ENCODE results near the gene PASK.

The PASK gene

DNA sequence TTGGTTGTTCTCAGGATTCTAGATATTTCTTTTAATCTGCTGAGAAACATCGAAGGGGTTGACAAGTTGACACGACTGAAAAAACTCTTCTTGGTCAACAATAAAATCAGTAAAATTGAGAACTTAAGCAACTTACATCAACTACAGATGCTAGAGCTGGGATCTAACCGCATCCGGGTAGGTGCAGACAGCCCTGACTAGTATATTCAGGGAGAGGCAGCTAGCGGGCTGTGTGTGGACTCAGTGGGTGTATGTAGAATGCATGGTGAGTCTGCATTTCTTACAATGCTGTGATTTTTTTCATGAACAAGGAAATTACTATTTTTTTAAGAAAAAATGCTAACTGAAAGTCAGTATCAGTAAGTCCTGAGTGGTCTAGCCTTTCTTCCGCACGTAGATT lies 11.0 kb upstream of the PASK start:
- no peak for TF ChIP-seq ZNF274 (IDR thresholded peaks at IDR 0.05; ENCODE audit: low read depth, low read length)
- H3K4me3 ChIP-seq (ENCODE audit: low read length) = no peak overlapping the region

DNA sequence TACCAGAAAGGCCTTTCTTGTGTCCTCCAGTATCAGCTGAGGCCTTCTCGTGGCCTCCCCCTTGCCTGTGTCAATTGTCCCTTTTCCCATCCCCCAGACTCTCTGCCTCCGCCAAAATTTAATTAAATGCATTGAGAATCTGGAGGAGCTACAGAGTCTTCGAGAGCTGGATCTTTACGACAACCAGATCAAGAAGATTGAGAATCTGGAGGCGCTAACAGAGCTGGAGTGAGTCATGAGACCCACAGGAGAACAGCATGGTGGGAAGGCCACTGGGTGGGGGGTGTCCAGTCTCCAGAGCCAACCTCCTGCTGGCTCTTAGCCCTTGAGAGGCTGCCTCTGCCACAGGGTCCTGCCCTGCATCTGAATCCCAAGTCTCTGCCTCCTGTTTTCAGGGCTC lies 9.8 kb upstream of the PASK start:
- no peak overlapping the region for H3K4me3 ChIP-seq (ENCODE audit: low read length)
- TF ChIP-seq ZNF274 (IDR thresholded peaks at IDR 0.05; ENCODE audit: low read depth, low read length) = no peak

DNA sequence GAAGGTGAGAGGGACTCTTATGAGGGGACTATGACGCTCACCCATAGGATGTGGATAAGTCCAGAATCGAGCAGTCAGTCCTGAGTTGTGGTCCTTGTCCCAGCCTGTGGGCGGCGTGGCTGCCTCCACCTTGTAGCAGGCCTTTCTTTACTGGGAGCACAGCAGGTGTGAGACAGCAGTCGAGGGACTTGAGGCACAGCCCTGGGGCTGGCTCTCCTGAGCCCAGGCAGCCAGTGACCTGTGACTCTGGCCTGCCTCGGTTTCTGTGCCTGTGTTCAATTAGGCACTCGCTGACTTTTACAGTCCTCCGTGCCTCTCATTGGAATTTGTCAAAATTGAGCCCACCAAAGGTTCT lies 9.3 kb upstream of the PASK start:
- TF ChIP-seq ZNF274 (IDR thresholded peaks at IDR 0.05; ENCODE audit: low read depth, low read length) = no peak
- H3K4me3 ChIP-seq (ENCODE audit: low read length) = no peak overlapping the region

DNA sequence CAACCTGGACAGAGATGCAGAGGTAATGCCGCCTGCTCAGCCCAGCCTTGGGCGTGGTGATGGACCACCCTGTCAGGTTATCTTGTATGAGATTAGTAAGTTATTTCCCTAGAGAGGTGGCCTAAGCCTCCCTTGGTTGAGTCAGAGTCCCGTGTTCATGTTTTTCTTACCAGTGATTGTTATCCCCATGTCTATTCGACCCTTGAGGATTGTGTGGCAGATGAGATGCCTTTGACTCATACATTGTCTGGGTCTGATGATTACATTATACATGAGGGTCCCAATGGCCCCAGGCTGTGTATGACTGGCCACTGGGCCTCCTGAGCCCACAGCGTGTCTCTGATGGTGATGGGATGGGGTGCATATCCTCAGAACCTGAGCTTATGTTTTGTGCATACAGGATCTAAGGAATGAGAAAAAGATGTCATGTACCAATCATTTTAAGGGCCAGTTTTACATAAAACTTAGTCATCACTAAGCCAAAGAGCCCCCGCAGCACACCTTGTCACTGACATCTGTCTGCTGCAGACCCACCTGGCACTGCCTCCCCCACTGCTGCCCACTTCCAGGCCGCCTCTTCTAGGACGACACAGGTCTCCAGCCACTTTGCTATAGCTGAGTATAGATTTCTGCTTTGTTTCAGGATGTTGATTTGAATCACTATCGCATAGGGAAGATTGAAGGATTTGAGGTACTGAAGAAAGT lies 8.7 kb upstream of the PASK start:
- H3K4me3 ChIP-seq (ENCODE audit: low read length) = no peak overlapping the region
- TF ChIP-seq ZNF274 (IDR thresholded peaks at IDR 0.05; ENCODE audit: low read depth, low read length) = no peak

DNA sequence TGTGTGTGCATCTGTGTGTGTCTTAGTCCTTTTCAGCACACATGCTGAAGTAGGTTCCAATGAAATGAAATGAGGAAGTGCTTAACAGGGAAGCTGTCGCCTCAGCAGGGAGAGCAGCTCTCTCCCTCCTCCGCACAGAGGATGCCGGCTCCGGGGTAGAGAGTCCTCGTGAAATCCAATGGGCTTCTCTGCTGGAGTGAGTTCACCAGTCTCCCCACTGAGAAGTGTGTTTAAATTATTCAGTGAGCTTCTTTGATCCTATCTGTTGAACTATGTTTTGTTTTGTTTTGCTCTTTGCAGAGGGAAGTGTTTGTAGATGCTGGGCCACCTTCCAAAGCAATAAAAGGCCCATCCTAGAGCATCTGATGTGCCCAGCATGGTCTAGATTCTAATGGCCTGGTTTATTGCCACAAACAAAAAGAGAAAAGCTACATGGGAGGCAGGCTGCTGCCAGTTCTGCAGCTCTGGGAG lies 7.7 kb upstream of the PASK start:
- TF ChIP-seq ZNF274 (IDR thresholded peaks at IDR 0.05; ENCODE audit: low read depth, low read length) = no peak
- H3K4me3 ChIP-seq (ENCODE audit: low read length) = no peak overlapping the region

DNA sequence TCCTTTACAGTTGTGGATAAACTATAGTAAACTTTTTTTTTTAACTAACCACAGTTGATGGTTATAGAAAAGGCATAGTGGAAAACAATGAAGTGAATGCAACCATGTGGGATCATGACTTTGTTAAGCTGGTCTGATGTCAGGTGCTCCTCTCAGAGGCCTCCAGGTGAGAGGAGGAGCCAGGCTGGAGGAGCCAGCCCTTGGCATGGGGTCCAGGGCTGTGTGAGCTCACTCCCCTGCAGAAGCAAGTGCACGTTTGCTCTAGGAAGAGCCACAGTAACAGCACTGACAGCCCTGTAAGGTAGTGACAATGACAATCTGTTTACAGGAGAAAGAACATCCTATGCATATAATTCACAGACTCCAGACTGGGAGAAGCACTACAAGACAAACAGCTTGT lies 6.7 kb upstream of the PASK start:
- TF ChIP-seq ZNF274 (IDR thresholded peaks at IDR 0.05; ENCODE audit: low read depth, low read length) = no peak

DNA sequence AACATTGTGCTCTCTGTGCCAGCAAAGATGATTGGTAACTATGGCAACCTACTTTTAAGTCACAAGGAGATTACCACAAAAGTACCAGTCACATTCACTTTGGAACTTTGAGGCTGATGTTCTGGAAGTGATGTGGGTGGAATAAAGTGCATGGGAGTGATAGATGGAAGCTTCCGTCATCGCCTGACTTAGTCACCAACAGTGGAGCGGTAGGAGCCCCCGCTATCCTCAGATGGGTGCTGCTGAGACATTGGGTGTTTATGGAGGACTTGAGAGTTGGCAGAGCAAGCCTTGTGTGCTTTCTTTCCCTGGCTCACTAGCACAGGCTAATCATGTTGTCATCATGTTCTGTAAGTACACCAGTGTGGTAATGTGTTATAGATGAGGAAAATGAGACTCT lies 5.6 kb upstream of the PASK start:
- no peak overlapping the region for H3K4me3 ChIP-seq (ENCODE audit: low read length)
- no peak for TF ChIP-seq ZNF274 (IDR thresholded peaks at IDR 0.05; ENCODE audit: low read depth, low read length)

More for the DNA sequence above, 6.7 kb upstream of the PASK start:
- H3K4me3 ChIP-seq (ENCODE audit: low read length) = no peak overlapping the region

DNA sequence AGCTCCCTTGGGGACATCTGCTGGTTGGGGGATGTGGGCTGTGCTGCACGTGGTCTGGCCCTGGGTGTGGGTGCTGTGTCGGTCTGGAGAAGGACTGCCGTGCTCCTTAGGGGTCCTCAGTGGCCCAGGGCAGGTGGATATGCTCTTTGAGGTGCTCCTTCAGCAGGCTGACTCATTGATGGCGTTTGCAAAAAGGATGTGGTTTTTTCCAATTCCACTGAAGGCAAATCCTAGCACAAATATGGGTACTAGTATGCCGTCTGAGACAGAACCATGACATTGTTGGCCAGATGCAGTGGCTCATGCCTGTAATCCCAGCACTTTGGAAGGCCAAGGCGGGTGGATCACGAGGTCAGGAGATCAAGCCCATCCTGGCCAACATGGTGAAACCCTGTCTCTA lies 4.3 kb upstream of the PASK start:
- TF ChIP-seq ZNF274 (IDR thresholded peaks at IDR 0.05; ENCODE audit: low read depth, low read length) = no peak
- no peak overlapping the region for H3K4me3 ChIP-seq (ENCODE audit: low read length)

DNA sequence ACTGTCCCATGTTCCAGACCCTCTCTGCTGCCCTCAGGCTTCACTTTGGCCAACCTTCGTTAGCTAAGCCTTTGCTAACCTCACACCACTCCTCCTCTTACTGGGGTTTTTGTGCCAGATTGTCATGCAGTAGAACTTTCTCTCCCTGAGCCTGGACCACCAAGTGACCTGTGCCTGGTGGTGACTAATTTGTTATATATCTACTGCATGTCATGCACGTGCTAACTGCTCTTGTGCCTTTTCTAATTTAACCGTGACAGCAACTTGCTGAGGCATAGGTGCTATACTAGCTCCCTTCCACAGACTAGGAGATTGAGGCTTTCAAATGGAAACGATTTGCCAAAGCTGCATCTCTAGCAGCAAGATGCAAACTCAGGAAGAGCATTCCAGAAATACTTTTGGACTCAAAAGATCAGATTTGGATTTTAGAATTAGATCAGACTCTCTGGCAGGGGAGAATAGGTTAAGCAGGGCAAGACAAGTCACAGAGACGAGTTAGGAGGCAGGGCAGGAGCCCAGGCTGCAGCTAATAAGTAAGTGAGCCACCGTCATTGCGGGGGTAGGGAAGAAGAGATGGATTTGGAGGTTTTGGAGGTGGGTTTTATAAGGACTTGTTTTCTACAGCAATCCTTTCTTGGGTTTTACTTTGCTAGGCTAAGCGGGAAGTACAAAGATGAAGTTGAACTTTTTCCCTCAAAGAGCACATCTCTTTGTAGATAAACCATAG lies 2.8 kb upstream of the PASK start:
- H3K4me3 ChIP-seq (ENCODE audit: low read length) = no peak overlapping the region
- no peak for TF ChIP-seq ZNF274 (IDR thresholded peaks at IDR 0.05; ENCODE audit: low read depth, low read length)

DNA sequence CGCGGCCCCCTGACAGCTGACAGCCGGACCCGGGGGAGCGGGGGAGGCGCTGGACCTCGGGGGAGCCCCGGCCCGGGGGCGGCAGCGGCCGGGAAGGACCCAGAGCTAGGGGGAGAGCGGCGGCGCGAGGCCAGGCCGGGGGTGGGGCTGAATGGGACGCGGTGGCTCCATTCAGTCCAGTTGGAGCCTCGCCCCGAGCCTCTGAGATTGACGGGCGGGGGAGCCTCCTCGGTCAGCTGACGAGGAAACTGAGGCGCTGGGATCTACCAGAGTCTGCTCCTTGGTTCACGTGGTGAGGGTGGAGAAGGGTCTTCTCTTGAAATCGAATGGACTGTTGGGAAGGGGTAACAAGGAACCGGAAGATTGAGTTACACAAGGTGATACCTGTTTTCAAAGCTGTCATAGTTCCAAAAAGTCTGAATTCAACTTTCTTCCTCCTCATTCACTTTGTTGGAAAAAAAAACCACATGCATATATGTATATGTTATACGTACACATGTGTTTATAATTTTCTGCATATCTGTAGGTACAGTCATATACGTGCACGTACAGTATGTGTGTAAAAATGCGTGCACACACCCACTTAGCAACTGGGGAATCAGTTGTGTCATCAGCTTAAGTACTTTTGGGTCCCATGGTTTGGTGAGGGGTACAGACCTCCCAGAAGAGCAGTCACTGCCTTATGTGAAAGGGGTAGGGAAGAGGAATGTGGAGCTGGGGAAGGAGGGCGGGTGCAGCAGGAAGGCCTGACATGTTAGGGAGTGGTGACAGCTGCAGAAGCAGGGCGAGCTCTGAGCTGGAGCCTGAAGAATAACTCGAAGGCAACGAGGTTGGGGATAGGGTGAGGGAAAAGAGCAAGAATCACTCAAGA lies 1.6 kb upstream of the PASK start:
- H3K4me3 ChIP-seq (ENCODE audit: low read length) = peak overlapping the region; percentile 92
- no peak for TF ChIP-seq ZNF274 (IDR thresholded peaks at IDR 0.05; ENCODE audit: low read depth, low read length)

DNA sequence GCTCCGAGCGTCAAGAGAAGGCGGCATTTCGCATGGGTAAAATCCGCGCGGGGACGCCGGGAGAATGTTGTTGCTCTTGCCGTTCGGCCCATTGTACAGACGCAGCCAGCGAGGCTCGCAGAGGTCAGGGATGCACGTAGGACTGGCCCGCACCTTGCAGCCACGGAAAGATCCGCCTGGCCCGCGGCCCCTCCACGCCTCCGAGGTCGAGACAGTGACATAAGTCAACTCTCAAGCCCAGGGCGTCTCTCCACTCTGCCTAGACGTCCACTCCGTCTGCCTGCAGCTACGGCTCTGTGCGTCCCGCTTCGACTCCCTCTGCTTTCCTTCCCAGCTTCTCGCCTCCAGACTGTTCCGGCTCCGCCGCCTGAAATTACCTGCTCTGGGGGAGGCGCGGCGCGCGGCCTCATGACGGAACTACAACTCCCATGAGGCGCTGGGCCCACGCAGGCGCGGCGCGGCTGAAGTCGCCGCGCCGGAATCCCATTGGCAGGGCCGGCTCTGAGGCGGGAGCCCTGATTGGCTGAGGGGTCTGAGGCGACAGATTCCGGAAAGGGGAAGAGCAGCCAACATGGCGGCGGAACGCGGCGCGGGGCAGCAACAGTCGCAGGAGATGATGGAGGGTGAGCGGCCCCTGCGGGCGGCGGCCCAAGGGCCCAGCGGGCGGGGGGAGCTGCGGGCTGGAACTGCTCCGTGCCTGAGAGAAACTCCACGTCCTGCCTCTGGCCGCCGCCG lies 820 bp upstream of the PASK start, which contains the start of gene PPP1R7:
Gene PPP1R7, plus strand, starts transcription at position 543 of the 735 bp plus-strand sequence. Its CDS starts 29 bp downstream, at position 572.
- no peak for TF ChIP-seq ZNF274 (IDR thresholded peaks at IDR 0.05; ENCODE audit: low read depth, low read length)
- peak within 1 kb of the TSS; percentile 92 for H3K4me3 ChIP-seq (ENCODE audit: low read length)

DNA sequence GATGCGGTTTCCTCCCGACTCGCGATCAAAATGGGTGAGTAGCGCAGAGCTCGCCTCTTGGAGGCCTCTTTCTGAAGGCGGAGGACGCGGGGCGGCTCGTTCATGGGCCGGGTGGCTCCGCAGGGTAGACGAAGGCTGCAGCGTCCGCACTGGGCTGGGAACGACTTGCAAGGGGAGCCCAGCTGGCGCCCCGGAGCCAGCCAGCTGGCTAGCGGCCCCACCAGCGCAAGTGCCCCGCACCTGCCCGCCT lies 328 bp upstream of the PASK start:
- peak overlapping the region; percentile 65; the same call in 1 of the 2 replicates for H3K4me3 ChIP-seq (ENCODE audit: low read length)
- TF ChIP-seq ZNF274 (IDR thresholded peaks at IDR 0.05; ENCODE audit: low read depth, low read length) = no peak

DNA sequence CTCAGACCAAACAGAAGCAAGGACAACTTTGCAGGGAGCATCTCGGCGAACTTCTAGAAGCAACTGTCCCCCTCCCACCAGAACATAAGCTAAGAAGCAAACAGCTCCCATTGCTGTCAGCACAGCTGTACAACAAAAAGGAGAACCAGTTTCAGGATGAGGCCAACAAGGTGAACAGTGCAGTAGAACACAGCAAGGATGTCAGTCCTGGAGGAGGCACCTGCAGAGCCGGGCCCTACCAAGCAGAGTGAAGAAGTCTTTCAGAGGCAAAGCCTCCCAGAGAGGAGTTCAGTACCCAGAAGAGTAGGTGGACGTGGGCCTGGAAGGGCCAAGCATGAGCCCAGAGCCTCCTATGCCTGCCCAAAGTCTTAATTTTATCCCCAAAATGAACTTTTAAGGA lies 1.0 kb downstream of the PASK start:
- peak overlapping the region; percentile 65 for H3K4me3 ChIP-seq (ENCODE audit: low read length)
- no peak for TF ChIP-seq ZNF274 (IDR thresholded peaks at IDR 0.05; ENCODE audit: low read depth, low read length)

DNA sequence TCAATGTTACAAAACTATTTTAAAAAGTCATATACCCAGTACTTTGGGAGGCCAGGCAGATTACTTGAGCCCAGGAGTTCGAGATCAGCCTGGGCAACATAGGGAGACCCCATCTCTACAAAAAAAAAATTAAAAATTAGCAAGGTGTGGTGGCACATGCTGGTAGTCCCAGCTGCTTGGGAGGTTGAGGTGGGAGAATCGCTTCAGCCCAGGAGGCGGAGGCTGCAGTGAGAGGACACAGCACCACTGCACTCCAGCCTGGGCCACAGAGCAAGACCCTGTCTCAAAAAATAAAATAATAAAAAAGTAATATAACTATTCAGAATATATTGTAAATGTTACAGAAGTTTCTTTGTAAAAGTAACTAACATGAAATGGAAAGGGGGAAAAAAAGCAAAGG lies 1.9 kb downstream of the PASK start:
- no peak overlapping the region for H3K4me3 ChIP-seq (ENCODE audit: low read length)
- no peak for TF ChIP-seq ZNF274 (IDR thresholded peaks at IDR 0.05; ENCODE audit: low read depth, low read length)
